Mesendoderm (in vitro differentiated cells): Measurements from ENCODE around the gene CHCHD10.

Experiments
- DNase-seq: peaks from one replicate; pipeline ENCODE4 v3.0.0; 2013
- H2AK5ac ChIP-seq: 2 replicates; pipeline ENCODE4 v1.6.1; 2013; ENCODE audit warnings: low read length, inconsistent platforms
- H2BK120ac ChIP-seq: 2 replicates; pipeline ENCODE4 v1.6.1; 2013; ENCODE audit warnings: low read depth, mild to moderate bottlenecking, low read length, moderate library complexity, mixed read lengths
- H2BK15ac ChIP-seq: replicated peaks from 2 replicates; pipeline ENCODE4 v1.6.1; 2013; ENCODE audit warnings: low read depth, mild to moderate bottlenecking, moderate library complexity
- H2BK5ac ChIP-seq: 2 replicates; pipeline ENCODE4 v1.6.1; 2013; ENCODE audit warnings: low read length, inconsistent platforms
- H3K18ac ChIP-seq: 2 replicates; pipeline ENCODE4 v1.6.1; 2013; ENCODE audit warnings: mild to moderate bottlenecking, low read length, mixed read lengths
- H3K23ac ChIP-seq: one replicate; pipeline ENCODE4 v1.6.1; 2013; ENCODE audit warnings: low read length
- H3K27ac ChIP-seq: 2 replicates; pipeline ENCODE4 v1.5.1; 2013; ENCODE audit warnings: low read depth, mild to moderate bottlenecking, inconsistent platforms, low read length, moderate library complexity
- H3K27me3 ChIP-seq: 2 replicates; pipeline ENCODE4 v1.6.1; 2013; ENCODE audit warnings: low read length, control low read depth, mild to moderate bottlenecking, inconsistent platforms; ENCODE audit not compliant: insufficient read depth, poor library complexity
- H3K36me3 ChIP-seq: 2 replicates; pipeline ENCODE4 v1.6.1; 2013; ENCODE audit warnings: low read length, inconsistent platforms; ENCODE audit not compliant: control insufficient read depth, insufficient read depth
- H3K4ac ChIP-seq: one replicate; pipeline ENCODE4 v1.6.1; 2013; ENCODE audit warnings: low read depth, mild to moderate bottlenecking, low read length, moderate library complexity
- H3K4me1 ChIP-seq: 2 replicates; pipeline ENCODE4 v1.6.1; 2013; ENCODE audit warnings: low read depth, low read length, inconsistent platforms; ENCODE audit not compliant: control insufficient read depth
- H3K4me2 ChIP-seq: 2 replicates; pipeline ENCODE4 v1.6.1; 2013; ENCODE audit warnings: low read length
- H3K4me3 ChIP-seq: 2 replicates; pipeline ENCODE4 v1.5.1; 2013; ENCODE audit warnings: mild to moderate bottlenecking, low read length
- H3K56ac ChIP-seq: one replicate; pipeline ENCODE4 v1.6.1; 2013; ENCODE audit warnings: low read length
- H3K79me1 ChIP-seq: 2 replicates; pipeline ENCODE4 v1.6.1; 2013; ENCODE audit warnings: low read length, inconsistent platforms
- H3K79me2 ChIP-seq: 2 replicates; pipeline ENCODE4 v1.6.1; 2013; ENCODE audit warnings: mild to moderate bottlenecking, low read length; ENCODE audit not compliant: control insufficient read depth, insufficient read depth
- H3K9ac ChIP-seq: 2 replicates; pipeline ENCODE4 v1.6.1; 2013; ENCODE audit warnings: low read length, inconsistent platforms
- H4K5ac ChIP-seq: one replicate; pipeline ENCODE4 v1.6.1; 2013; ENCODE audit warnings: low read length
- H4K8ac ChIP-seq: one replicate; pipeline ENCODE4 v1.6.1; 2013; ENCODE audit warnings: low read depth, mild to moderate bottlenecking, control low read depth, low read length, moderate library complexity
- WGBS: extraction: QIAGEN DNeasy Blood & Tissue Kit; methylation state at CpG from one replicate; pipeline ENCODE4 v1.1.7; 2013; ENCODE audit warnings: low lambda C conversion rate, missing lambda C conversion rate; ENCODE audit not compliant: insufficient coverage; ENCODE audit errors: extremely low coverage; 5-methylcytosine and 5-hydroxymethylcytosine counted together

The CHCHD10 gene

DNA sequence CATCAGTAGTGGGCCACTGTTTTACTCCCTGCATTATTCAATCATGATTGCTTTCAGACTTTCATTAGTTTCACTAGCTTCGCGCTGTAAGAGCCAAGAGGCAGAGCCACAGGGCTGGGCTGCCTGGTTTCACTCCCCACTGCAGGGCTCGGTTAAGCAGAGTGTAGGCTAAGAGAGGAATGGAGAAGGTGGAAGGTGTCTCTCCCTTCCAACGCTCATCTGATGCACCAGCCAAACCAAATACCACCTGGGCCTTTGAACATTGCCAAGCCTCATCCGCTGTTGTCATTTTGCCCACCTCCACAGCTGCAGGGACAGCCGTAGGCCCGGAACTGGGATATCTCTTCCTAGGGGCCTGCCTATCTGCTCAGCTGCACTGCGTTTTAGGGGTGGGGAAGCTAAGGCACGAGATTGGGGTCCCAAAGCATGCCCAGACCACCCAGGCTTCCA, 18.5 kb upstream of the CHCHD10 start:
- Histone ChIP-seq H3K4me1 (peaks cover 3% of the 10 kb centered on the region), H3K4me3 (no peak overlapping the region), H3K4me2 (peak overlapping the region; percentile 76), H3K4ac (peak overlapping the region; percentile 82), H2BK5ac (no peak overlapping the region), H3K79me1 (peaks cover 18% of the 10 kb centered on the region), H2BK15ac (no peak overlapping the region), H3K23ac (no peak overlapping the region), H4K5ac (no peak overlapping the region), H2AK5ac (peak overlapping the region; percentile 4), H2BK120ac (no peak overlapping the region), H3K56ac (peak overlapping the region; percentile 96), H3K18ac (peak overlapping the region; percentile 12), H3K9ac (peak overlapping the region; percentile 85), H3K27ac (no peak overlapping the region), H3K27me3 (no peaks in the 10 kb centered on the region), H4K8ac (no peak overlapping the region), H3K79me2 (peaks cover 33% of the 10 kb centered on the region), H3K36me3 (no peaks in the 10 kb centered on the region)
- WGBS, result no CpG with 5 or more reads among the region's 9 CpGs
- no peak for DNase-seq

GRCh38 chr22:23784215-23784732, 16.5 kb upstream of the CHCHD10 start:
- Histone ChIP-seq H3K4me3 (no peak overlapping the region), H3K36me3 (no peaks in the 10 kb centered on the region), H3K79me1 (peaks cover 10% of the 10 kb centered on the region), H3K27me3 (no peaks in the 10 kb centered on the region), H3K4me1 (peaks cover 3% of the 10 kb centered on the region), H4K8ac (no peak overlapping the region), H4K5ac (no peak overlapping the region), H3K23ac (no peak overlapping the region), H2BK15ac (no peak overlapping the region), H3K18ac (no peak overlapping the region), H3K79me2 (peaks cover 18% of the 10 kb centered on the region), H2AK5ac (no peak overlapping the region), H3K56ac (no peak overlapping the region), H3K4ac (no peak overlapping the region), H3K9ac (no peak overlapping the region), H3K27ac (no peak overlapping the region), H2BK5ac (no peak overlapping the region), H3K4me2 (no peak overlapping the region), H2BK120ac (no peak overlapping the region)
- DNase-seq, result no peak
- no CpG with 5 or more reads among the region's 8 CpGs for WGBS

GRCh38 chr22:23783265-23784150, 15.7 kb upstream of the CHCHD10 start:
- no peak for DNase-seq
- Histone ChIP-seq H3K56ac (no peak overlapping the region), H3K4me2 (no peak overlapping the region), H3K4me3 (no peak overlapping the region), H3K4ac (no peak overlapping the region), H3K79me1 (peaks cover 6% of the 10 kb centered on the region), H3K9ac (no peak overlapping the region), H3K4me1 (peaks cover 2% of the 10 kb centered on the region), H3K36me3 (no peaks in the 10 kb centered on the region), H2BK15ac (no peak overlapping the region), H2BK5ac (no peak overlapping the region), H3K79me2 (peaks cover 12% of the 10 kb centered on the region), H3K27ac (no peak overlapping the region), H3K18ac (no peak overlapping the region), H3K27me3 (no peaks in the 10 kb centered on the region), H2BK120ac (no peak overlapping the region), H3K23ac (no peak overlapping the region), H4K5ac (no peak overlapping the region), H4K8ac (no peak overlapping the region), H2AK5ac (no peak overlapping the region)
- WGBS, result no CpG with 5 or more reads among the region's 15 CpGs

DNA sequence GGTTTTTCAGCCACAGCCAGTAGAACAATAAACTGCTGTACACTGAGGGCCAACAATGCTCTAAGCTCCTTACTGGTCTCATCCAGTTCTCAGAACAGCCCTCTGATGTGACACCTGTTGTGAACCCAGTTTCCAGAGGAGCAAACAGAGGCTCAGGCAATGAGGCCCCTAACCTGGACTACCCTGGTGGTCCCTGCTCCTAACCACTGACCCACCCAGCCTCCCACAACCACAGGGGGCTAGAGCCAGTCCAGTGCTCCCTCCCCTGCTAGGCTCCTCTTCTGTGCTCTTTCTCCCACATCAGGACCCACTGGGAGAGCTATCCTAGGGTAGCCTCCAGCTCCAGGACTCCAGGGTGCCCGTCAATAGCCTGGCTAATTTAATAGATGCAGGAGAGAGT, 14.9 kb upstream of the CHCHD10 start:
- DNase-seq, result no peak
- Histone ChIP-seq H3K4ac (no peak overlapping the region), H4K5ac (no peak overlapping the region), H2BK120ac (no peak overlapping the region), H3K4me2 (no peak overlapping the region), H3K56ac (no peak overlapping the region), H2BK15ac (no peak overlapping the region), H3K27ac (no peak overlapping the region), H3K4me3 (no peak overlapping the region), H3K18ac (no peak overlapping the region), H3K9ac (no peak overlapping the region), H3K36me3 (no peaks in the 10 kb centered on the region), H2AK5ac (no peak overlapping the region), H2BK5ac (no peak overlapping the region), H3K23ac (no peak overlapping the region), H3K79me1 (peaks cover 3% of the 10 kb centered on the region), H3K4me1 (peaks cover 2% of the 10 kb centered on the region), H3K27me3 (no peaks in the 10 kb centered on the region), H4K8ac (no peak overlapping the region), H3K79me2 (peaks cover 4% of the 10 kb centered on the region)
- no CpG with 5 or more reads among the region's 1 CpG for WGBS

DNA sequence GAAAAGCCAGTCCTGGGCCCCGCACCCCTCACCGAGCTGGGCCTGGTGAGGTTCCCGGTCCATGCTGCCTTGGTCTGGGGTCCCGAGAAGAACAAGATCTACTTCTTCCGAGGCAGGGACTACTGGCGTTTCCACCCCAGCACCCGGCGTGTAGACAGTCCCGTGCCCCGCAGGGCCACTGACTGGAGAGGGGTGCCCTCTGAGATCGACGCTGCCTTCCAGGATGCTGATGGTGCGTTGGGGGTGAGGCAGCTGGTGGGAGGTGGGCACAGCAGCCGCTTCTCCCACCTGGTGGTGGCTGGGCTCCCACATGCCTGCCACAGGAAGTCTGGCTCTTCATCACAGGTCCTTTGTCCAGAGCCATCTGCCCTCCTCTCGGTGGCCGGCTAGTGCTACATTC, 14.5 kb upstream of the CHCHD10 start:
- Histone ChIP-seq H2AK5ac (no peak overlapping the region), H4K5ac (no peak overlapping the region), H3K23ac (no peak overlapping the region), H3K4me3 (no peak overlapping the region), H3K27ac (no peak overlapping the region), H3K4me1 (peaks cover 2% of the 10 kb centered on the region), H2BK120ac (no peak overlapping the region), H3K79me2 (no peaks in the 10 kb centered on the region), H3K36me3 (no peaks in the 10 kb centered on the region), H3K56ac (no peak overlapping the region), H3K9ac (no peak overlapping the region), H3K4ac (no peak overlapping the region), H4K8ac (no peak overlapping the region), H3K4me2 (no peak overlapping the region), H3K79me1 (no peaks in the 10 kb centered on the region), H2BK5ac (no peak overlapping the region), H3K18ac (no peak overlapping the region), H2BK15ac (no peak overlapping the region), H3K27me3 (no peaks in the 10 kb centered on the region)
- no peak for DNase-seq
- WGBS, result no CpG with 5 or more reads among the region's 16 CpGs
